HepG2 (cell line): ENCODE measurements around the gene NTSR2. TPM values are rescaled to one million over a fixed set of nuclear protein-coding genes. Genes with fewer than 3 reads are reported as not detected.

Experiments used
- ERF ChIP-seq: IDR thresholded peaks from 2 replicates; pipeline ENCODE4 v1.6.1; 2018; ENCODE audit warnings: missing biosample characterization, missing genetic modification reagents
- FOXA3 ChIP-seq: IDR thresholded peaks from 2 replicates; pipeline ENCODE4 v1.6.1; 2016; ENCODE audit warnings: missing genetic modification reagents, missing compliant biosample characterization
- FOXP1 ChIP-seq, 2 experiments: fragments of 450-650 bp in 1 of 2; IDR thresholded peaks; 2 replicates each; pipeline ENCODE4 v1.6.1; 2017 to 2018; ENCODE audit warnings: antibody characterized with exemption in 1 of 2
- GMEB2 ChIP-seq: IDR thresholded peaks from 2 replicates; pipeline ENCODE4 v1.6.1; 2016; ENCODE audit warnings: missing biosample characterization, missing genetic modification reagents, low read depth
- HMG20B ChIP-seq: conservative IDR thresholded peaks from 2 replicates; pipeline ENCODE4 v1.6.1; 2016; ENCODE audit warnings: missing genetic modification reagents, missing compliant biosample characterization
- IRF1 ChIP-seq: sonication (generic); formaldehyde crosslinking; IDR thresholded peaks from 2 replicates; pipeline ENCODE4 v1.4.0; 2020; ENCODE audit warnings: low read depth, mild to moderate bottlenecking, missing genetic modification reagents
- KDM5A ChIP-seq: fragments of 200-600 bp; sonication (generic); IDR thresholded peaks from 2 replicates; pipeline ENCODE4 v1.7.0; 2018; ENCODE audit warnings: antibody characterized with exemption, mild to moderate bottlenecking, low read length, borderline replicate concordance
- KLF13 ChIP-seq: sonication (generic); formaldehyde crosslinking; IDR thresholded peaks from 2 replicates; pipeline ENCODE4 v1.4.0; 2020; ENCODE audit warnings: mild to moderate bottlenecking, missing genetic modification reagents
- KLF16 ChIP-seq, 2 experiments: sonication (generic) in 1 of 2; formaldehyde crosslinking in 1 of 2; IDR thresholded peaks; 2 replicates each; pipeline versions ENCODE4 v1.6.1 to v1.8.0; 2016 to 2023; ENCODE audit warnings: missing genetic modification reagents in 2 of 2, missing compliant biosample characterization in 1 of 2
- MIXL1 ChIP-seq: IDR thresholded peaks from 2 replicates; pipeline ENCODE4 v1.6.1; 2016
- NPAS2 ChIP-seq: sonication (generic); formaldehyde crosslinking; IDR thresholded peaks from 2 replicates; pipeline ENCODE4 v1.8.0; 2022; ENCODE audit warnings: mild to moderate bottlenecking, missing genetic modification reagents, borderline replicate concordance
- SAP130 ChIP-seq: IDR thresholded peaks from 2 replicates; pipeline ENCODE4 v1.6.1; 2016; ENCODE audit warnings: low read depth
- UBTF ChIP-seq: sonication (generic); formaldehyde crosslinking; IDR thresholded peaks from 2 replicates; pipeline ENCODE4 v1.4.0; 2020; ENCODE audit warnings: mild to moderate bottlenecking, missing genetic modification reagents
- ZBTB21 ChIP-seq: sonication (generic); formaldehyde crosslinking; IDR thresholded peaks from 2 replicates; pipeline ENCODE4 v1.4.0; 2020; ENCODE audit warnings: missing genetic modification reagents
- ZFP90 ChIP-seq: sonication (generic); formaldehyde crosslinking; IDR thresholded peaks from 2 replicates; pipeline ENCODE4 v1.8.0; 2022; ENCODE audit warnings: missing genetic modification reagents, mild to moderate bottlenecking, inconsistent platforms, borderline replicate concordance
- ZFX ChIP-seq: sonication (generic); formaldehyde crosslinking; IDR thresholded peaks from 2 replicates; pipeline ENCODE4 v1.4.0; 2020; ENCODE audit warnings: mild to moderate bottlenecking, low read depth, missing genetic modification reagents, moderate library complexity
- ZMAT5 ChIP-seq: sonication (generic); formaldehyde crosslinking; IDR thresholded peaks from 2 replicates; pipeline ENCODE4 v1.5.0; 2020; ENCODE audit warnings: mild to moderate bottlenecking, low read depth, missing genetic modification reagents, borderline replicate concordance
- ZNF121 ChIP-seq: sonication (generic); formaldehyde crosslinking; IDR thresholded peaks from 2 replicates; pipeline ENCODE4 v1.5.0; 2020; ENCODE audit warnings: mild to moderate bottlenecking, missing genetic modification reagents
- ZSCAN12 ChIP-seq: sonication (generic); formaldehyde crosslinking; IDR thresholded peaks from 2 replicates; pipeline ENCODE4 v1.9.0; 2021; ENCODE audit warnings: mild to moderate bottlenecking, missing genetic modification reagents
- polyA plus RNA-seq, 8 experiments: library from polyadenylated mRNA; depleted of rRNA in 3 of 8; stranded (reverse) in 7 of 8; unstranded in 1 of 8; fragments of >200 nt; fragmentation: Illumina TruSeq in 4 of 8; extraction: Trizol in 4 of 8; gene quantifications; 2 replicates each; pipeline versions ENCODE4 v1.2.1 to v1.2.3, GENCODE V29; 2011 to 2016; ENCODE audit warnings: low read depth in 4 of 8, missing spikeins in 1 of 8, mixed read lengths in 1 of 8; ENCODE audit not compliant: insufficient read depth in 1 of 8
- total RNA-seq, 5 experiments: library from RNA; depleted of rRNA; stranded (reverse); fragments of >200 nt; fragmentation: Illumina TruSeq; extraction: Trizol; gene quantifications; 2 replicates each; pipeline ENCODE4 v1.2.3, GENCODE V29; 2016; ENCODE audit warnings: low read depth in 1 of 5
- TF ChIP-seq, protein P1 (sequence below): sonication (generic); formaldehyde crosslinking; IDR thresholded peaks from 2 replicates; pipeline ENCODE4 v1.4.0; 2020; ENCODE audit warnings: mild to moderate bottlenecking, missing genetic modification reagents

The NTSR2 gene
- total and polyA plus RNA-seq, 2 of the 13 experiments (the other 11 are each of a cell fraction or from before 2014, with no cell fraction given) = not detected

GRCh38 chr2:11716689-11717321 lies 46.8 kb upstream of the NTSR2 start (continued):
- TF ChIP-seq, protein P1, sequence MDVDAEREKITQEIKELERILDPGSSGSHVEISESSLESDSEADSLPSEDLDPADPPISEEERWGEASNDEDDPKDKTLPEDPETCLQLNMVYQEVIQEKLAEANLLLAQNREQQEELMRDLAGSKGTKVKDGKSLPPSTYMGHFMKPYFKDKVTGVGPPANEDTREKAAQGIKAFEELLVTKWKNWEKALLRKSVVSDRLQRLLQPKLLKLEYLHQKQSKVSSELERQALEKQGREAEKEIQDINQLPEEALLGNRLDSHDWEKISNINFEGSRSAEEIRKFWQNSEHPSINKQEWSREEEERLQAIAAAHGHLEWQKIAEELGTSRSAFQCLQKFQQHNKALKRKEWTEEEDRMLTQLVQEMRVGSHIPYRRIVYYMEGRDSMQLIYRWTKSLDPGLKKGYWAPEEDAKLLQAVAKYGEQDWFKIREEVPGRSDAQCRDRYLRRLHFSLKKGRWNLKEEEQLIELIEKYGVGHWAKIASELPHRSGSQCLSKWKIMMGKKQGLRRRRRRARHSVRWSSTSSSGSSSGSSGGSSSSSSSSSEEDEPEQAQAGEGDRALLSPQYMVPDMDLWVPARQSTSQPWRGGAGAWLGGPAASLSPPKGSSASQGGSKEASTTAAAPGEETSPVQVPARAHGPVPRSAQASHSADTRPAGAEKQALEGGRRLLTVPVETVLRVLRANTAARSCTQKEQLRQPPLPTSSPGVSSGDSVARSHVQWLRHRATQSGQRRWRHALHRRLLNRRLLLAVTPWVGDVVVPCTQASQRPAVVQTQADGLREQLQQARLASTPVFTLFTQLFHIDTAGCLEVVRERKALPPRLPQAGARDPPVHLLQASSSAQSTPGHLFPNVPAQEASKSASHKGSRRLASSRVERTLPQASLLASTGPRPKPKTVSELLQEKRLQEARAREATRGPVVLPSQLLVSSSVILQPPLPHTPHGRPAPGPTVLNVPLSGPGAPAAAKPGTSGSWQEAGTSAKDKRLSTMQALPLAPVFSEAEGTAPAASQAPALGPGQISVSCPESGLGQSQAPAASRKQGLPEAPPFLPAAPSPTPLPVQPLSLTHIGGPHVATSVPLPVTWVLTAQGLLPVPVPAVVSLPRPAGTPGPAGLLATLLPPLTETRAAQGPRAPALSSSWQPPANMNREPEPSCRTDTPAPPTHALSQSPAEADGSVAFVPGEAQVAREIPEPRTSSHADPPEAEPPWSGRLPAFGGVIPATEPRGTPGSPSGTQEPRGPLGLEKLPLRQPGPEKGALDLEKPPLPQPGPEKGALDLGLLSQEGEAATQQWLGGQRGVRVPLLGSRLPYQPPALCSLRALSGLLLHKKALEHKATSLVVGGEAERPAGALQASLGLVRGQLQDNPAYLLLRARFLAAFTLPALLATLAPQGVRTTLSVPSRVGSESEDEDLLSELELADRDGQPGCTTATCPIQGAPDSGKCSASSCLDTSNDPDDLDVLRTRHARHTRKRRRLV (CRISPR knock-in tag) = no peak
- TF ChIP-seq SAP130 (peak; percentile 53; the same call in 1 of the 2 replicates), ZFP90 (CRISPR knock-in tag) (0 out of 2 replicates have a peak, but pooled peaks have one; percentile 22), ERF (0 out of 2 replicates have a peak, but pooled peaks have one; percentile 26), ZMAT5 (CRISPR knock-in tag) (no peak), KLF13 (CRISPR knock-in tag) (no peak), GMEB2 (CRISPR knock-in tag) (no peak), ZBTB21 (no peak), FOXP1 (IDR thresholded peaks at IDR 0.05) (no peak), FOXP1 (CRISPR knock-in tag; IDR thresholded peaks at IDR 0.05) (peak; percentile 57; the same call in 1 of the 2 replicates), HMG20B (no peak), FOXA3 (CRISPR knock-in tag) (peak; percentile 93), ZFX (CRISPR knock-in tag) (no peak), MIXL1 (CRISPR knock-in tag) (0 out of 2 replicates have a peak, but pooled peaks have one; percentile 7), UBTF (CRISPR knock-in tag) (no peak), KLF16 (CRISPR knock-in tag; IDR thresholded peaks at IDR 0.05) (peak in 1 of 2 experiments; percentile 66; a peak in 1 of 4 replicates), ZNF121 (CRISPR knock-in tag) (no peak), ZSCAN12 (no peak), IRF1 (CRISPR knock-in tag) (no peak), NPAS2 (CRISPR knock-in tag) (no peak), KDM5A (no peak)
